Measurements from ENCODE around the gene BAZ2B. TPM values are rescaled to one million over a fixed set of nuclear protein-coding genes. Genes with fewer than 3 reads are reported as not detected.

Gene BAZ2B
- total RNA-seq, 1 experiment from 2014 or later = 19.9 TPM

- TF ChIP-seq REST (IDR thresholded peaks at IDR 0.05; ENCODE audit: low read depth) = no peak
- no peak for TF ChIP-seq ZNF274 (IDR thresholded peaks at IDR 0.05; ENCODE audit: low read depth, low read length)
- no peak for TF ChIP-seq POLR2A (IDR thresholded peaks at IDR 0.05; ENCODE audit: borderline replicate concordance, extremely low read depth, insufficient read depth, insufficient read length)
- no peak for TF ChIP-seq YY1 (IDR thresholded peaks at IDR 0.05; ENCODE audit: extremely low read depth, insufficient replicate concordance, low read depth, low read length)
- TF ChIP-seq POLR2AphosphoS5 (IDR thresholded peaks at IDR 0.05; ENCODE audit: low read depth, low read length) = no peak
- no peak for TF ChIP-seq RAD21 (IDR thresholded peaks at IDR 0.05; ENCODE audit: low read depth)
- TF ChIP-seq TCF7L2 (IDR thresholded peaks at IDR 0.05; ENCODE audit: borderline replicate concordance, extremely low read depth, insufficient read depth, insufficient read length) = no peak
- TF ChIP-seq EZH2phosphoT487 (IDR thresholded peaks at IDR 0.05; ENCODE audit: borderline replicate concordance) = no peak
- no peak for TF ChIP-seq SRF (IDR thresholded peaks at IDR 0.05; ENCODE audit: low read depth)
- no peak for TF ChIP-seq ZFX (IDR thresholded peaks at IDR 0.05)
- TF ChIP-seq EZH2 (IDR thresholded peaks at IDR 0.05) = no peak
- TF ChIP-seq CEBPB (IDR thresholded peaks at IDR 0.05; ENCODE audit: low read depth) = no peak
Observed at GRCh38 chr2:159396799-159397198, 219.5 kb downstream of the BAZ2B start (continued).

GRCh38 chr2:159382447-159383028 is 233.8 kb downstream of the BAZ2B start:
- H3K4me1 ChIP-seq (ENCODE audit: control insufficient read depth in 1 of 2, insufficient read depth in 2 of 2, low read length in 2 of 2) = no peaks in the 10 kb centered on the region
- DNase-seq (ENCODE audit: low read depth, low spot score) = no peak
- no peak overlapping the region for H2AFZ ChIP-seq (ENCODE audit: low read depth, low read length, poor library complexity, severe bottlenecking)
- no peaks in the 10 kb centered on the region for H3K27me3 ChIP-seq (ENCODE audit: insufficient read depth, low read length)
- H3K9ac ChIP-seq (ENCODE audit: low read length) = no peak overlapping the region
- H3K79me2 ChIP-seq (ENCODE audit: insufficient read depth, low read length) = no peaks in the 10 kb centered on the region
- no peak overlapping the region for H3K4me3 ChIP-seq (replicated peaks in 1 of 2; ENCODE audit: low read depth in 1 of 2, low read length in 2 of 2)
- ChIA-PET CTCF (no interaction called here), RAD21 (ENCODE audit: low non-redundant PET in 1 of 2, low total read pairs in 2 of 2, uncharacterized antibody in 2 of 2, unreplicated experiment in 2 of 2) (no interaction called here), POLR2A (no interaction called here)
- no peak overlapping the region for H3K27ac ChIP-seq (ENCODE audit: low read depth, low read length)
- H4K20me1 ChIP-seq (ENCODE audit: insufficient read depth) = no peaks in the 10 kb centered on the region
- H3K4me2 ChIP-seq (ENCODE audit: low read length) = no peak overlapping the region
- H3K36me3 ChIP-seq (ENCODE audit: control insufficient read depth in 1 of 2, insufficient read depth in 2 of 2, low read length in 2 of 2) = no peaks in the 10 kb centered on the region
- no peak for ATAC-seq
- BruUV-seq (replicated peaks) = no TSS peak
- TF ChIP-seq ATF3 (IDR thresholded peaks at IDR 0.05) = no peak
- TF ChIP-seq EZH2 (IDR thresholded peaks at IDR 0.05) = no peak
- no peak for TF ChIP-seq SRF (IDR thresholded peaks at IDR 0.05; ENCODE audit: low read depth)
- TF ChIP-seq RAD21 (IDR thresholded peaks at IDR 0.05; ENCODE audit: low read depth) = no peak
- TF ChIP-seq EZH2phosphoT487 (IDR thresholded peaks at IDR 0.05; ENCODE audit: borderline replicate concordance) = no peak
- TF ChIP-seq FOSL1 (IDR thresholded peaks at IDR 0.05; ENCODE audit: low read depth) = no peak
- no peak for TF ChIP-seq JUND (IDR thresholded peaks at IDR 0.05)
- TF ChIP-seq TCF7L2 (IDR thresholded peaks at IDR 0.05; ENCODE audit: borderline replicate concordance, extremely low read depth, insufficient read depth, insufficient read length) = no peak
- TF ChIP-seq ELF1 (IDR thresholded peaks at IDR 0.05; ENCODE audit: borderline replicate concordance, low read depth) = no peak
- TF ChIP-seq ZNF274 (IDR thresholded peaks at IDR 0.05; ENCODE audit: low read depth, low read length) = no peak
- TF ChIP-seq SP1 (IDR thresholded peaks at IDR 0.05; ENCODE audit: low read depth) = no peak
- TF ChIP-seq MAX (IDR thresholded peaks at IDR 0.05) = no peak
- no peak for TF ChIP-seq EGR1 (IDR thresholded peaks at IDR 0.05; ENCODE audit: low read depth)
- no peak for TF ChIP-seq CTCF (IDR thresholded peaks at IDR 0.05 in 2 of 3, conservative IDR thresholded peaks at IDR 0.05 in 1 of 3; ENCODE audit: borderline replicate concordance in 1 of 3, insufficient read depth in 1 of 3, low read depth in 2 of 3, low read length in 2 of 3)
- H3K9me2 ChIP-seq (ENCODE audit: insufficient read depth) = no peaks in the 10 kb centered on the region
- no peaks in the 10 kb centered on the region for H3K9me3 ChIP-seq (ENCODE audit: control insufficient read depth in 1 of 2, insufficient read depth in 1 of 2, low read depth in 1 of 2, low read length in 2 of 2)
- intact Hi-C loops (cut with micrococcal nuclease) = no loop called here
